ENCODE data around the gene PRKCE. TPM values are rescaled to one million over a fixed set of nuclear protein-coding genes. Genes with fewer than 3 reads are reported as not detected.

PRKCE gene
- total RNA-seq, 1 experiment from 2014 or later: 14.0 TPM

DNA sequence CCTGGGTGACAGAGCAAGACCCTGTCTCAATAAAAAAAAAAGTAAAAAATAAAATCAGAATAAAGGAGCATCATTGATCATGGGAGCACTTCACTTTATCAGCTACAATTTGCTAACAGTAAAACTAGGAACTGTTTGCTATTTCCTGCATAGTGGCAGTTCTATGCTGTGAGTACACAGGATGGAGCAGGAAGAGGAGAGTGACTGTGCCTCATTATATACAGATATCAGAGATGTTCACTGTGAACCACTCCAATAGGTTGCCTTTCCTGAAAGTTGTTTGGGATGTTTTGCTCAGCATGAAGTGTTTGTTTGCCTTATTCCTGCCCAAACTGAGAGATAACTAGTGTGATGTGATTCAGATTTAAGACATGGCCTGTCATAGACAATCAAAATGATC is 494.4 kb downstream of the PRKCE start:
- in situ Hi-C loops (cut with HindIII; ENCODE audit: low pct_unique_long_range_greater_than_20kb, low sequenced_read_pairs) (no loop called here), intact Hi-C loops (cut with micrococcal nuclease; ENCODE audit: unreplicated experiment) (no loop called here)
- BruUV-seq (replicated peaks): no TSS peak
- Histone ChIP-seq H3K27ac (ENCODE audit: low read length) (no peak overlapping the region), H3K27me3 (ENCODE audit: control insufficient read depth, insufficient read depth, low read length) (no peaks in the 10 kb centered on the region), H3K4me3 (ENCODE audit: low read depth in 2 of 2, low read length in 2 of 2) (no peak overlapping the region), H3K9me3 (ENCODE audit: control insufficient read depth, insufficient read depth, low read depth, low read length) (no peaks in the 10 kb centered on the region), H3K4me1 (ENCODE audit: control insufficient read depth, insufficient read depth, low read length) (no peaks in the 10 kb centered on the region), H3K36me3 (ENCODE audit: control insufficient read depth, insufficient read depth, low read length) (no peaks in the 10 kb centered on the region)
- ChIA-PET CTCF (no interaction called here), POLR2A (no interaction called here)
- DNase-seq (ENCODE audit: low read depth, low spot score) (no peak), ATAC-seq (no peak)
- TF ChIP-seq SIN3A (IDR thresholded peaks at IDR 0.05; ENCODE audit: borderline replicate concordance, insufficient read depth, low read depth, low read length) (no peak), TCF7L2 (IDR thresholded peaks at IDR 0.05; ENCODE audit: low read depth, low read length) (no peak), CTCF (IDR thresholded peaks at IDR 0.05) (no peak), POLR2AphosphoS5 (IDR thresholded peaks at IDR 0.05; ENCODE audit: low read depth, low read length) (no peak), REST (IDR thresholded peaks at IDR 0.05; ENCODE audit: insufficient read depth in 1 of 2, low read depth in 2 of 2, low read length in 1 of 2) (no peak)

DNA sequence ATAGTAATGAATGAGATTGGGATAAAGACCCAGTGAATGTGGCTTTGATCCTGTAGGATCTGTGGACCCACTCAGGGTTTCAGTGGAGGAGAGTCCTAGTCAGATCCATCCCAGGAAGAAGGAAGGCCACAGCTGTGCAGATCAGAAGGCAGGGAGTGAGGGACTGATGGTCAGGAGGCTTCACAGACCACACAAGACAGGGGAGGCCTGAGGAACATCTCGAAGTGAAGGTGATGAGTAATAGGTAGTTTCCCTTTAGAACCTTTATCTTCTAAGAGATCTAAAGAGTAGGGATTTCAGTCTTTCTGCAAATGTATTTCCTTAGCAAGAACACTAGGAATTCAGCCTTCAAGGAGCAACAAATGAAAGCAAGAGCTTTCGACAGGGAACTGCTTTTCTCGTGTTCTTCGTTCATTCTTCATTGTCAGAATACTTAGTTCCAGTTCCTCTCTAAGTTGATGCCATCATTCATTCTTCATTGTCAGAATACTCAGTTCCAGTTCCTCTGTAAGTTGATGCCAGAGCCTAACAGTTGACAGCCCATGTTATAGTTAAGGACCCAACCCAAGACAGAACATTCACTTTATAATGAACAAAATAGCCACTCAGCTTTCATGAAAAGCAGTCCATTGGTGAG is 495.5 kb downstream of the PRKCE start:
- no peak overlapping the region for H3K27ac ChIP-seq (ENCODE audit: low read length)
- no peak for TF ChIP-seq SIN3A (IDR thresholded peaks at IDR 0.05; ENCODE audit: borderline replicate concordance, insufficient read depth, low read depth, low read length)
- no peak for ATAC-seq
- intact Hi-C loops (cut with micrococcal nuclease; ENCODE audit: unreplicated experiment): no loop called here
- no peaks in the 10 kb centered on the region for H3K9me3 ChIP-seq (ENCODE audit: control insufficient read depth, insufficient read depth, low read depth, low read length)
- BruUV-seq (replicated peaks): no TSS peak
- H3K36me3 ChIP-seq (ENCODE audit: control insufficient read depth, insufficient read depth, low read length): no peaks in the 10 kb centered on the region
- no peaks in the 10 kb centered on the region for H3K4me1 ChIP-seq (ENCODE audit: control insufficient read depth, insufficient read depth, low read length)
- in situ Hi-C loops (cut with HindIII; ENCODE audit: low pct_unique_long_range_greater_than_20kb, low sequenced_read_pairs): no loop called here
- no peaks in the 10 kb centered on the region for H3K27me3 ChIP-seq (ENCODE audit: control insufficient read depth, insufficient read depth, low read length)
- POLR2A ChIA-PET: interaction anchor here (0.5 kb wide), 1 partner anchor 271 kb away, joined by 5 read pairs; no protein-coding TSS in a partner anchor
- CTCF ChIA-PET: no interaction called here
- no peak for DNase-seq (ENCODE audit: low read depth, low spot score)
- no peak overlapping the region for H3K4me3 ChIP-seq (ENCODE audit: low read depth in 2 of 2, low read length in 2 of 2)

DNA sequence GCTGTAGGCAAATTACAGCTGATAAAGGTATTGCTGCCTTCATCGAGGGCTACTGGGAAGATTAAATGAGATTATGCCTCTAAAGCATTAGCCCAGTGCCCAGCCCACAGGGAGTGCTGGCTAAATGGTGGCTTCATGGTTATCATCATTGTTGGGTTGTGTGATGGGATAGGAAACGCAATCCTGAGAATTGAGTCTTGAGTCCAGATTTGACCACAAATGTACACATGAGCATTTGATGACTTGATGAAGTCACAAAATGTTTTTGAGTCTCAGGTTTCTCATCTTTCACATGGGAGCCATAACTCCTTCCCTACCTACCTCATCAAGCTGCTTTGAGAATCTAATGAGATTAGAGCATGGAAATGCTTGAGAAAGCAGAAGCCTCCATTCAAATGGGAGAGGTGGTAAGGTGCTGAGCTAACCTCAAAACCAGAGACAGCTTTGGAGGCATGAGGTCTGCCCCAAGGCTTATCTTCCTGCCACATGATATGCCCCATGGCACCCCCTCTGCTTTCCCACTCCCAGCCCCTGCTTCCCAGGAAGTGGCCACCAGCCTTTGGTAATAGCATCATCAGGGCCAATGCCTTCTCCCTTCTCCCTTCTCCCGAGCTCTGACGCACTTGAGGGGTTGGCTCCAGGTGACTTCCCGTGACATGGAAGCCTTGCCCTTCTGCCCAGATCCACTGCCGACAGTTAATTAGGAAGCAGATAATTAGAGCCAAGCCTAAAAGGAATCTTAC is 496.3 kb downstream of the PRKCE start:
- ChIA-PET POLR2A (no interaction called here), CTCF (no interaction called here)
- in situ Hi-C loops (cut with HindIII; ENCODE audit: low pct_unique_long_range_greater_than_20kb, low sequenced_read_pairs): no loop called here
- Histone ChIP-seq H3K4me1 (ENCODE audit: control insufficient read depth, insufficient read depth, low read length) (no peaks in the 10 kb centered on the region), H3K27ac (ENCODE audit: low read length) (no peak overlapping the region), H3K36me3 (ENCODE audit: control insufficient read depth, insufficient read depth, low read length) (no peaks in the 10 kb centered on the region), H3K27me3 (ENCODE audit: control insufficient read depth, insufficient read depth, low read length) (no peaks in the 10 kb centered on the region), H3K4me3 (ENCODE audit: low read depth in 2 of 2, low read length in 2 of 2) (no peak overlapping the region), H3K9me3 (ENCODE audit: control insufficient read depth, insufficient read depth, low read depth, low read length) (no peaks in the 10 kb centered on the region)
- ATAC-seq (no peak), DNase-seq (ENCODE audit: low read depth, low spot score) (no peak)
- intact Hi-C loops (cut with micrococcal nuclease; ENCODE audit: unreplicated experiment): no loop called here
- BruUV-seq (replicated peaks): no TSS peak
- TF ChIP-seq TCF7L2 (IDR thresholded peaks at IDR 0.05; ENCODE audit: low read depth, low read length) (no peak), SIN3A (IDR thresholded peaks at IDR 0.05; ENCODE audit: borderline replicate concordance, insufficient read depth, low read depth, low read length) (no peak), POLR2AphosphoS5 (IDR thresholded peaks at IDR 0.05; ENCODE audit: low read depth, low read length) (no peak), REST (IDR thresholded peaks at IDR 0.05; ENCODE audit: insufficient read depth in 1 of 2, low read depth in 2 of 2, low read length in 1 of 2) (no peak), CTCF (IDR thresholded peaks at IDR 0.05) (no peak)
